PC-3 (cell line): ENCODE measurements around the gene CNTNAP2. TPM values are rescaled to one million over a fixed set of nuclear protein-coding genes. Genes with fewer than 3 reads are reported as not detected.

Experiments
- ATAC-seq: fragments of 200-7000 bp; cut with Tn5 transposase; 2 replicates; pipeline ENCODE4 v1.9.1; 2020; ENCODE audit warnings: mild to moderate bottlenecking, moderate library complexity
- BruUV-seq: library from RNA; stranded (reverse); fragments of 400-500 nt; replicated peaks from 2 replicates; lab custom pipeline; 2021; lab: Mats Ljungman, UMichigan
- CTCF ChIA-PET: fragments of 300-600 bp; sonication (Branson Sonifier 250); formaldehyde crosslinking; loops from one replicate; lab custom pipeline; 2022; ENCODE audit warnings: antibody characterized with exemption; lab: Charles Lee
- POLR2A ChIA-PET: fragments of 300-600 bp; sonication (Branson Sonifier 250); formaldehyde crosslinking; loops from one replicate; lab custom pipeline; 2022; ENCODE audit warnings: antibody characterized with exemption; ENCODE audit not compliant: unreplicated experiment; lab: Charles Lee
- DNase-seq: peaks from one replicate; pipeline ENCODE4 v3.0.0-alpha.2; 2015
- H2AFZ ChIP-seq: fragments of 300-600 bp; sonication (generic); 2 replicates; pipeline ENCODE4 v1.6.0; 2016; ENCODE audit warnings: antibody characterized with exemption, low read length
- H3F3A ChIP-seq: fragments of 300-600 bp; sonication (generic); one replicate; pipeline ENCODE4 v1.6.0; 2017; ENCODE audit warnings: antibody characterized with exemption, low read length, control low read depth, mild to moderate bottlenecking; ENCODE audit not compliant: unreplicated experiment
- H3K27ac ChIP-seq: fragments of 300-600 bp; sonication (generic); 2 replicates; pipeline ENCODE4 v1.5.1; 2016; ENCODE audit warnings: mild to moderate bottlenecking, low read length
- H3K27me3 ChIP-seq: fragments of 300-600 bp; sonication (generic); 2 replicates; pipeline ENCODE4 v1.6.1; 2016; ENCODE audit warnings: low read length, mixed read lengths
- H3K36me3 ChIP-seq: fragments of 300-600 bp; sonication (generic); 2 replicates; pipeline ENCODE4 v1.6.1; 2016; ENCODE audit warnings: low read depth, mixed run types, low read length, mixed read lengths
- H3K4me1 ChIP-seq: fragments of 300-600 bp; sonication (generic); 2 replicates; pipeline ENCODE4 v1.5.1; 2016; ENCODE audit warnings: low read length; ENCODE audit not compliant: insufficient read depth
- H3K4me2 ChIP-seq: fragments of 300-600 bp; sonication (generic); 2 replicates; pipeline ENCODE4 v1.6.0; 2016; ENCODE audit warnings: low read length
- H3K4me3 ChIP-seq: fragments of 300-600 bp; sonication (generic); 2 replicates; pipeline ENCODE4 v1.5.1; 2016; ENCODE audit warnings: mild to moderate bottlenecking, low read length, mixed read lengths
- H3K79me2 ChIP-seq: fragments of 300-600 bp; sonication (generic); 2 replicates; pipeline ENCODE4 v1.6.1; 2017; ENCODE audit warnings: low read length, mixed read lengths
- H3K9ac ChIP-seq: fragments of 300-600 bp; sonication (generic); 2 replicates; pipeline ENCODE4 v1.6.0; 2016; ENCODE audit warnings: mild to moderate bottlenecking, low read length
- H3K9me2 ChIP-seq: fragments of 300-600 bp; sonication (generic); replicated peaks from 2 replicates; pipeline ENCODE4 v1.6.1; 2016; ENCODE audit warnings: mixed run types, low read length, mixed read lengths
- H3K9me3 ChIP-seq: fragments of 300-600 bp; sonication (generic); 2 replicates; pipeline ENCODE4 v1.6.1; 2016; ENCODE audit warnings: low read length, mixed read lengths
- H4K20me1 ChIP-seq: fragments of 300-600 bp; sonication (generic); 2 replicates; pipeline ENCODE4 v1.6.1; 2016; ENCODE audit warnings: low read length, mixed read lengths
- EZH2 ChIP-seq: fragments of 300-600 bp; sonication (generic); IDR thresholded peaks from one replicate; pipeline ENCODE4 v1.6.1; 2017; ENCODE audit warnings: antibody characterized with exemption, mild to moderate bottlenecking, low read length; ENCODE audit not compliant: unreplicated experiment
- EZH2phosphoT487 ChIP-seq: fragments of 300-600 bp; sonication (generic); IDR thresholded peaks from 2 replicates; pipeline ENCODE4 v1.6.1; 2018; ENCODE audit warnings: mild to moderate bottlenecking, antibody characterized with exemption, low read length, borderline replicate concordance
- intact Hi-C: fragments of 100-400 bp; cut with micrococcal nuclease; formaldehyde crosslinking; loops from 2 replicates; pipeline ENCODE4 v1.9.0; 2023
- total RNA-seq: library from RNA; depleted of rRNA; stranded (reverse); fragments of >200 nt; gene quantifications from 2 replicates; pipeline ENCODE4 v1.2.3, GENCODE V29; 2014
- TF ChIP-seq, protein P1 (sequence below): fragments of 300-600 bp; sonication (generic); conservative IDR thresholded peaks from 2 replicates; pipeline ENCODE4 v1.5.1; 2017; ENCODE audit warnings: antibody characterized with exemption, low read depth, mild to moderate bottlenecking, low read length

The CNTNAP2 gene
- total RNA-seq, 1 experiment from 2014 or later: 1.5 TPM

DNA sequence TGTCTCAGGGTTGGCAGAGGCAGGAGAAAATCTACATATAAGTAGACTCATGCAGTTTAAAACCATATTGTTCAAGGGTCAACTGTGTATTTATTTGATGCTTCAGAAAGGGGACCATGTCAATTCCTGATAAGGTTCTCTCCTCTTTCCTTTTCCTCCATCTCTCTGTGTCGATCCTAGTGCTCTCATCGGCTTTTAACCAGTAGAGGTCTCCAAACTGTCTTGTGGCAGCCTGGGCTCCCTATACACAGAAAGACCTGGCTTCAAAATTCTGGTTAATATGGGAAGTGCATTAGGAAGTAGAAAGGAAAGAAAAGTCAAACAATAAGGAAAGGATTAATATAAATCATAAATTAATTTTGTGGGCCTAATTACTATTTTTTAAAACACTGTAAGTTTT is 2169.5 kb downstream of the CNTNAP2 start:
- peak; percentile 54 for DNase-seq
- H3K79me2 ChIP-seq: no peaks in the 10 kb centered on the region
- H3K9ac ChIP-seq: no peak overlapping the region
- no peaks in the 10 kb centered on the region for H3K9me2 ChIP-seq
- no peaks in the 10 kb centered on the region for H3K36me3 ChIP-seq
- H3K9me3 ChIP-seq: no peaks in the 10 kb centered on the region
- H3K4me2 ChIP-seq: no peak overlapping the region
- ChIA-PET CTCF (no interaction called here), POLR2A (no interaction called here)
- no peak overlapping the region for H3K27ac ChIP-seq
- no peaks in the 10 kb centered on the region for H3F3A ChIP-seq
- intact Hi-C loops: loop anchor here (1.0 to 5.0 kb wide), 2 partner anchors 51 to 199 kb away; no protein-coding TSS in a partner anchor
- no peak overlapping the region for H2AFZ ChIP-seq
- H3K4me1 ChIP-seq: no peaks in the 10 kb centered on the region
- peak; percentile 81 for ATAC-seq
- no peaks in the 10 kb centered on the region for H4K20me1 ChIP-seq
- peaks cover 17% of the 10 kb centered on the region for H3K27me3 ChIP-seq
- TF ChIP-seq, protein P1, sequence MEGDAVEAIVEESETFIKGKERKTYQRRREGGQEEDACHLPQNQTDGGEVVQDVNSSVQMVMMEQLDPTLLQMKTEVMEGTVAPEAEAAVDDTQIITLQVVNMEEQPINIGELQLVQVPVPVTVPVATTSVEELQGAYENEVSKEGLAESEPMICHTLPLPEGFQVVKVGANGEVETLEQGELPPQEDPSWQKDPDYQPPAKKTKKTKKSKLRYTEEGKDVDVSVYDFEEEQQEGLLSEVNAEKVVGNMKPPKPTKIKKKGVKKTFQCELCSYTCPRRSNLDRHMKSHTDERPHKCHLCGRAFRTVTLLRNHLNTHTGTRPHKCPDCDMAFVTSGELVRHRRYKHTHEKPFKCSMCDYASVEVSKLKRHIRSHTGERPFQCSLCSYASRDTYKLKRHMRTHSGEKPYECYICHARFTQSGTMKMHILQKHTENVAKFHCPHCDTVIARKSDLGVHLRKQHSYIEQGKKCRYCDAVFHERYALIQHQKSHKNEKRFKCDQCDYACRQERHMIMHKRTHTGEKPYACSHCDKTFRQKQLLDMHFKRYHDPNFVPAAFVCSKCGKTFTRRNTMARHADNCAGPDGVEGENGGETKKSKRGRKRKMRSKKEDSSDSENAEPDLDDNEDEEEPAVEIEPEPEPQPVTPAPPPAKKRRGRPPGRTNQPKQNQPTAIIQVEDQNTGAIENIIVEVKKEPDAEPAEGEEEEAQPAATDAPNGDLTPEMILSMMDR: peak; percentile 69
- no peak for TF ChIP-seq EZH2phosphoT487
- BruUV-seq: no TSS peak
- H3K4me3 ChIP-seq: no peak overlapping the region

DNA sequence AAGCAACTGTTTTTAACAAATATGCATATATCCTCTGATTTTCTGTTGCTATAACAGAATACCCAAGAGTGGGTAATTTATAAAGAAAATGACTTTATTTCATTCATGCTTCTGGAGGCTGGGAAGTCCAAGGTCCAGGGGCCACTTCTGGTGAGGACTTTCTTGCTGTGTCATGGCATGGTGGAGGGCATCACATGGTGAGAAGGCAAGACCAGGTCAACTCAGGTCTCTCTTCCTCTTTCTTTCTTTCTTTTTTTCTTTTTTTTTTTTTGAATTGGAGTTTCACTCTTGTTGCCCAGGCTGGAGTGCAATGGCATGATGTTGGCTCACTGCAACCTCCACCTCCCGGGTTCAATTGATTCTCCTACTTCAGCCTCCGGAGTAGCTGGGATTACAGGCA is 2170.9 kb downstream of the CNTNAP2 start:
- H3K27me3 ChIP-seq: peaks cover 18% of the 10 kb centered on the region
- H3K9me2 ChIP-seq: no peaks in the 10 kb centered on the region
- ATAC-seq (no peak), DNase-seq (no peak)
- POLR2A ChIA-PET: no interaction called here
- no peaks in the 10 kb centered on the region for H3F3A ChIP-seq
- no peak overlapping the region for H3K4me3 ChIP-seq
- no peak overlapping the region for H3K9ac ChIP-seq
- H3K4me2 ChIP-seq: no peak overlapping the region
- H3K9me3 ChIP-seq: no peaks in the 10 kb centered on the region
- H3K4me1 ChIP-seq: no peaks in the 10 kb centered on the region
- CTCF ChIA-PET: no interaction called here
- BruUV-seq: no TSS peak
- H3K79me2 ChIP-seq: no peaks in the 10 kb centered on the region
- intact Hi-C loops: loop anchor here (5.0 kb wide), 1 partner anchor 50 kb away; no protein-coding TSS in a partner anchor
- H3K27ac ChIP-seq: no peak overlapping the region
- no peaks in the 10 kb centered on the region for H4K20me1 ChIP-seq
- H3K36me3 ChIP-seq: no peaks in the 10 kb centered on the region
- no peak for TF ChIP-seq EZH2phosphoT487
- TF ChIP-seq, protein P1: no peak
- TF ChIP-seq EZH2: no peak
- H2AFZ ChIP-seq: no peak overlapping the region

DNA sequence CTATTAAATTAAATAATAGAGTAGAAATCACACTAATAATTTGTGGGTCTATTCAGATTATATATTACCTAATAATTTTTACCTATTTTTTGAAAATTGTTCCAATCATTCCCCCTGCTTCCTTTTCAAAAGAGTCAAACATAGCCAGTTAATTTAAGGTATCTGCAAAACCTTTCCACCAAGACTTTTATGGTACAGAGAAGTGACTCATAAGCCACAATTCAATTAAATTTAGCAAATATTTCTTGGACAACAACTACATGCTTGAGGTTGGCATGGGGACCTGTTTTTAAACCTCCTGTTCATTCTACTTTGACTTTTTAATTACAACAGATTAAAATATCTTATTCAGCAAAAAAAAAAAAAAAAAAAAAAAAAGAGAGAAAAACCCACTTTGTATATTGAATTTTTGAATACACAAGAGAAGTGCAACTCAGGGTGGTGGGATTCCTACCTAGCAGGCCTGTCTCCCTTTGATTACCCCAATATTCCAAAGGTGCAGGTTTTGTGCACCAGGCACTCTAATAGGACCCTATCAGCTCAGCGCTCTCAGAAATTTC is 2172.1 kb downstream of the CNTNAP2 start:
- POLR2A ChIA-PET: no interaction called here

More for the DNA sequence above, 2172.1 kb downstream of the CNTNAP2 start:
- Histone ChIP-seq H3F3A (no peaks in the 10 kb centered on the region), H3K9ac (no peak overlapping the region), H3K27me3 (peaks cover 20% of the 10 kb centered on the region), H3K9me3 (no peaks in the 10 kb centered on the region), H3K4me1 (no peaks in the 10 kb centered on the region), H3K4me2 (no peak overlapping the region), H3K36me3 (no peaks in the 10 kb centered on the region), H2AFZ (no peak overlapping the region), H3K27ac (no peak overlapping the region), H3K9me2 (no peaks in the 10 kb centered on the region), H3K4me3 (no peak overlapping the region), H4K20me1 (no peaks in the 10 kb centered on the region), H3K79me2 (no peaks in the 10 kb centered on the region)
- BruUV-seq: no TSS peak
- DNase-seq (peak; percentile 14), ATAC-seq (no peak)
- CTCF ChIA-PET: no interaction called here
- TF ChIP-seq EZH2: no peak
- no peak for TF ChIP-seq EZH2phosphoT487
- TF ChIP-seq, protein P1: no peak
- intact Hi-C loops: loop anchor here (5.0 kb wide), 1 partner anchor 49 kb away; no protein-coding TSS in a partner anchor
